K562 (cell line): ENCODE results near the gene ZFX.

Experiments
- BRF2 ChIP-seq: IDR thresholded peaks from 3 replicates; pipeline ENCODE4 v1.6.1; 2011; ENCODE audit warnings: borderline replicate concordance, mild to moderate bottlenecking; ENCODE audit not compliant: insufficient read length, insufficient read depth
- CTCF ChIP-seq, 3 experiments: IDR thresholded peaks in 2 of 3; conservative IDR thresholded peaks in 1 of 3; 2 replicates each; pipeline ENCODE4 v1.5.1; 2011 to 2012; ENCODE audit warnings: low read length in 3 of 3, mild to moderate bottlenecking in 3 of 3, control low read depth in 2 of 3, improper control_type of control experiment in 1 of 3, inconsistent platforms in 1 of 3, low read depth in 1 of 3, mixed read lengths in 1 of 3, moderate library complexity in 1 of 3; ENCODE audit not compliant: insufficient read depth in 2 of 3
- ILK ChIP-seq: fragments of 450-650 bp; IDR thresholded peaks from 2 replicates; pipeline ENCODE4 v1.6.1; 2016; ENCODE audit warnings: missing genetic modification characterization, low read depth, mild to moderate bottlenecking, missing compliant biosample characterization, moderate library complexity, borderline replicate concordance
- JUND ChIP-seq, 2 experiments: IDR thresholded peaks; 2 replicates in 1 of 2; 3 replicates in 1 of 2; pipeline ENCODE4 v1.6.1; 2011; ENCODE audit warnings: borderline replicate concordance in 2 of 2, low read depth in 2 of 2, low read length in 2 of 2, improper control_type of control experiment in 1 of 2, missing biosample characterization in 1 of 2, missing genetic modification characterization in 1 of 2, missing genetic modification reagents in 1 of 2
- POLR2A ChIP-seq: fragments of 450-650 bp; conservative IDR thresholded peaks from 2 replicates; pipeline ENCODE4 v1.6.1; 2016

- TF ChIP-seq ILK (no peak), JUND (IDR thresholded peaks at IDR 0.05; ENCODE audit: borderline replicate concordance, low read depth, low read length) (no peak), JUND (tag; IDR thresholded peaks at IDR 0.05; ENCODE audit: borderline replicate concordance, low read depth, low read length) (no peak), CTCF (IDR thresholded peaks at IDR 0.05 in 2 of 3, conservative IDR thresholded peaks at IDR 0.05 in 1 of 3; ENCODE audit: insufficient read depth in 2 of 3, low read depth in 1 of 3, low read length in 3 of 3) (no peak), BRF2 (no peak), POLR2A (no peak)
These were observed 34.5 kb downstream of the ZFX start for GRCh38 chrX:24184018-24184417.
